GM12892 (cell line): ENCODE measurements around the gene PATL2.

ENCODE experiments used
- POLR2A ChIP-seq: IDR thresholded peaks from 2 replicates; pipeline ENCODE4 v1.6.1; 2011; ENCODE audit warnings: low read depth, low read length, control low read depth
- POLR2AphosphoS5 ChIP-seq: IDR thresholded peaks from 2 replicates; pipeline ENCODE4 v1.6.1; 2011; ENCODE audit warnings: low read depth, low read length, control low read depth

DNA sequence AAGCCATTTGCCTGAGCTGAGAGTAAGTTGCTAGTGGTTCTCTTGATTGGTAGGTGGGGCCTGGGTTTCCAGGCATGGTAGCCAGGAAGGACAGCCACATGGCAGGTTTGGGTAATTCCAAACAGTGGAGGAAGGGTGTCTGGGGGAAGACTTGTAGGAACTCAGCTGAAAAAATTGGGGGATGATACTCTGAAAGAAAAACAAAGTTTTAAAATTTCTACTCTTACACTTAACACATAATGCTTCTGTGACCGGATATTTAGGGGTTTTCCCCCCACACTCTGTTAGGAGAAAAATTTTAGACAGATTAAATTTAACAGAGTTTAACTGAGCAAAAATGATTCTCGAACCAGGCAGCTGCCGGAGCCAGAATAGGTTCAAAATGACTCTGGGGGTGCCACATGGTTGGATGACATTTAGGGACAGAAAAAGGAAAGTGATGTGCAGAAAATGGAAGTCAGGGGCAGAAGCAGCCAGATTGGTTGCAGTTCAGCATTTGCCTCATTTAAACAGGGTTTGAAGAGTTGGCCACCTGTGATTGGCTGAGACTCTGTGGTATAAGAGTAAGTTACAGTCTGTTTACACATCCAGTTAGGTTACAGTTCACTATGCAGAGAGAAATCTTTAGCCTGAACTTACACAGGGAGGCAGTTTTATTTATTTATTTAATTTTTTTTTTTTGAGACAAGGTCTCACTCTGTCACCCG lies 8.3 kb upstream of the PATL2 start:
- TF ChIP-seq POLR2A (peak; percentile 98), POLR2AphosphoS5 (peak; percentile 99)
